Trophoblast cell (in vitro differentiated cells and primary cell): ENCODE data around the gene COL5A3.
A peak's percentile ranks its signal among the peaks of the same experiment; 100 is the strongest.
"Not testable (repeated sequence)": the region's sequence is repeated elsewhere in the genome, so short reads cannot be mapped to it uniquely, and the experiment has no call there.

Source experiments
- DNase-seq, 2 donors: peaks; one replicate each; pipeline ENCODE4 v3.0.0-alpha.2; 2016
- H2AFZ ChIP-seq: 2 replicates; pipeline ENCODE4 v1.6.1; 2013; ENCODE audit warnings: low read length, moderate library complexity, mild to moderate bottlenecking; ENCODE audit not compliant: insufficient read depth, poor library complexity
- H2AK5ac ChIP-seq: 2 replicates; pipeline ENCODE4 v1.6.1; 2013; ENCODE audit warnings: mild to moderate bottlenecking, low read length
- H2BK120ac ChIP-seq: 2 replicates; pipeline ENCODE4 v1.6.1; 2013; ENCODE audit warnings: low read length, mild to moderate bottlenecking, moderate library complexity; ENCODE audit not compliant: insufficient read depth, poor library complexity
- H2BK12ac ChIP-seq: 2 replicates; pipeline ENCODE4 v1.6.1; 2013; ENCODE audit warnings: mild to moderate bottlenecking, low read length, moderate library complexity
- H2BK5ac ChIP-seq: 2 replicates; pipeline ENCODE4 v1.6.1; 2013; ENCODE audit warnings: low read length, low read depth, moderate library complexity, mild to moderate bottlenecking; ENCODE audit not compliant: poor library complexity
- H3K14ac ChIP-seq: 2 replicates; pipeline ENCODE4 v1.6.1; 2013; ENCODE audit warnings: mild to moderate bottlenecking, low read length
- H3K18ac ChIP-seq: 2 replicates; pipeline ENCODE4 v1.6.1; 2013; ENCODE audit warnings: mild to moderate bottlenecking, low read length
- H3K23ac ChIP-seq: 2 replicates; pipeline ENCODE4 v1.6.1; 2013; ENCODE audit warnings: low read length
- H3K27ac ChIP-seq: 2 replicates; pipeline ENCODE4 v1.5.1; 2013; ENCODE audit warnings: low read depth, mild to moderate bottlenecking, inconsistent platforms, low read length, moderate library complexity
- H3K27me3 ChIP-seq: 2 replicates; pipeline ENCODE4 v1.6.1; 2013; ENCODE audit warnings: inconsistent platforms, mild to moderate bottlenecking, low read length, moderate library complexity; ENCODE audit not compliant: insufficient read depth
- H3K36me3 ChIP-seq, 2 experiments: 1 replicate in 1 of 2; 2 replicates in 1 of 2; pipeline ENCODE4 v1.6.1; 2013; ENCODE audit warnings: low read length in 2 of 2, mild to moderate bottlenecking in 2 of 2, moderate library complexity in 1 of 2; ENCODE audit not compliant: insufficient read depth in 2 of 2, control insufficient read depth in 1 of 2
- H3K4ac ChIP-seq: 2 replicates; pipeline ENCODE4 v1.6.1; 2013; ENCODE audit warnings: low read depth, mild to moderate bottlenecking, low read length, moderate library complexity
- H3K4me1 ChIP-seq, 2 experiments: 1 replicate in 1 of 2; 2 replicates in 1 of 2; pipeline ENCODE4 v1.6.1; 2013; ENCODE audit warnings: low read length in 2 of 2, mild to moderate bottlenecking in 2 of 2, moderate library complexity in 1 of 2; ENCODE audit not compliant: insufficient read depth in 2 of 2, control insufficient read depth in 1 of 2
- H3K4me2 ChIP-seq: 2 replicates; pipeline ENCODE4 v1.6.1; 2013; ENCODE audit warnings: inconsistent platforms, mild to moderate bottlenecking, low read length, moderate library complexity
- H3K4me3 ChIP-seq: 2 replicates; pipeline ENCODE4 v1.5.1; 2013; ENCODE audit warnings: mild to moderate bottlenecking, low read depth, low read length, inconsistent platforms
- H3K79me1 ChIP-seq: one replicate; pipeline ENCODE4 v1.6.1; 2013; ENCODE audit warnings: low read length
- H3K79me2 ChIP-seq: 2 replicates; pipeline ENCODE4 v1.6.1; 2013; ENCODE audit warnings: low read length, mild to moderate bottlenecking; ENCODE audit not compliant: control insufficient read depth, insufficient read depth, poor library complexity
- H3K9ac ChIP-seq: 2 replicates; pipeline ENCODE4 v1.6.1; 2013; ENCODE audit warnings: mild to moderate bottlenecking, low read length
- H3K9me3 ChIP-seq: 2 replicates; pipeline ENCODE4 v1.6.1; 2013; ENCODE audit warnings: low read depth, mild to moderate bottlenecking, control low read depth, inconsistent platforms, low read length; ENCODE audit not compliant: insufficient read depth
- H4K12ac ChIP-seq: 2 replicates; pipeline ENCODE4 v1.6.1; 2013; ENCODE audit warnings: low read depth, mild to moderate bottlenecking, low read length, moderate library complexity
- H4K8ac ChIP-seq: 2 replicates; pipeline ENCODE4 v1.6.1; 2013; ENCODE audit warnings: low read depth, mild to moderate bottlenecking, low read length, moderate library complexity
- H4K91ac ChIP-seq: one replicate; pipeline ENCODE4 v1.6.1; 2013; ENCODE audit warnings: low read depth, mild to moderate bottlenecking, low read length, moderate library complexity
- WGBS: extraction: QIAGEN DNeasy Blood & Tissue Kit; methylation state at CpG from one replicate; pipeline ENCODE4 v1.1.7; 2013; ENCODE audit warnings: missing lambda C conversion rate; ENCODE audit not compliant: insufficient read length, insufficient coverage; ENCODE audit errors: extremely low coverage; 5-methylcytosine and 5-hydroxymethylcytosine counted together

COL5A3 gene

DNA sequence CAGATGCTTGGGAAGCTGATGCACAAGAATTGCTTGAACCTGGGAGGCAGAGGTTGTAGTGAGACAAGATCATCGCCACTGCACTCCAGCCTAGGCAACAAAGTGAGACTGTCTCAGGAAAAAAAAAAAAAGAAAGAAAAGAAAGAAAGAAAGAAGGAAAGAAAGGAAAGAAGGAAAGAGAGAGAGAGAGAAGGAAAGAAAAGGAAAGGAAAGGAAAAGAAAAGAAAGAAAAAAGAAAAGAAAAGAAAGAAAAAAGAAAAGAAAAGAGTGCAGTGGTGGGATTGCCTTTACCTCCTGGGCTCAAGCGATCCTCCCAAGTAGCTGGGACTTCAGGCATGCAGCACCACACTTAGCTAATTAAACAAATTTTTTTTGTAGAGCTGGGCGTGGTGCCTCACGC, 86.9 kb downstream of the COL5A3 start:
- Histone ChIP-seq H4K91ac (no peak overlapping the region), H2BK120ac (no peak overlapping the region), H2AFZ (no peak overlapping the region), H4K8ac (no peak overlapping the region), H3K36me3 (no peaks in the 10 kb centered on the region), H2BK5ac (no peak overlapping the region), H3K27ac (no peak overlapping the region), H2BK12ac (no peak overlapping the region), H2AK5ac (no peak overlapping the region), H3K4ac (no peak overlapping the region), H3K27me3 (no peaks in the 10 kb centered on the region), H3K79me2 (no peaks in the 10 kb centered on the region), H3K79me1 (no peaks in the 10 kb centered on the region), H3K14ac (no peak overlapping the region), H3K4me3 (no peak overlapping the region), H3K23ac (no peak overlapping the region), H3K18ac (no peak overlapping the region), H3K9ac (no peak overlapping the region), H3K9me3 (no peaks in the 10 kb centered on the region), H3K4me1 (no peaks in the 10 kb centered on the region), H4K12ac (no peak overlapping the region), H3K4me2 (no peak overlapping the region)
- DNase-seq, result no peak
- no CpG with 5 or more reads among the region's 4 CpGs for WGBS

DNA sequence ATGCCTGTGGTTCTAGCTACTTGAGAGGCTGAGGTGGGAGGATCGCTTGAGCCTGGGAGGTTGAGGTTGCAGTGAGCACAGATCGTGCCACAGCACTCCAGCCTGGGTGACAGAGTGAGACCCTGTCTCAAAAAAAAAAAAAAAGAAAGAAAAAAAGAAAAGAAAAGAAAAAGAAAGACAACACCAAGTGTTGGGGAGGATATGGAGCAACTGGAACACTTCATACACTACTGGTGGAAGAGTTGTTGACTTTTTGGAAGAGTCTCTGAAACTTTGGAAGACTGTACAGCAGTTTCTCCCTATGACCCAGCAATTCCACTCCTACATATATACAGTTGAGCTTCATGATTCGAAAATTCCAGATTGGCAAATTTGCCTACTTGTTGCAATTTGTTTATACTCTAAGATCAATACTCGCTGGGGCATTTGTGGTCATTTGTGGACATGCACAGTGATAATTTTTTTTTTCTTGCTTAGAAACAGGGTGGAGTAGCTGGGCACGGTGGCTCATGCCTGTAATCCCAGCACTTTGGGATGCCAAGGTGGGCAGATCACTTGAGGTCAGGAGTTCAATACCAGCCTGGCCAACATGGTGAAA, 87.4 kb downstream of the COL5A3 start:
- no CpG with 5 or more reads among the region's 5 CpGs for WGBS

DNA sequence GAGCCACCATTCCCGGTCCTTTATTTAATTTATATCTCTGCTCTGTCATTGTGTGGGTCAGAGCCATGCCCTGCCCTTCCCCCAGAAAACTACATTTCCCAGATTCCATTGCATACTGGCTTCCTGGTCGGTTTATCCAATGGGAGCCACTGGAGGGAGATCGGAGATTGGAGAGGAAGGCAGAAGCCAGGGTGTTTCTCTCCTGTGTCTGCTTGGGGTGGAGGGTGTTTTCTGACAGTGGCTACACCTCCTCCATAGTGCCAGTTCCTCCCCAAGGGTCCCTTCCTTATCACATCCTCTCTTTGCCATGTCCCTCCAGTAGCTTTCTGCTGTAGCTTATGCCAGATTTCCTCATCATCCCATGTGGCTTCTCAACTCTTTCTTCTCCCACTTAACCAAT, 93.0 kb downstream of the COL5A3 start:
- H3K79me1 ChIP-seq, result peaks cover 13% of the 10 kb centered on the region
- no peak overlapping the region for H2AFZ ChIP-seq
- H3K79me2 ChIP-seq, result peaks cover 4% of the 10 kb centered on the region
- no peaks in the 10 kb centered on the region for H3K9me3 ChIP-seq
- H3K4me3 ChIP-seq, result no peak overlapping the region
- H3K4me1 ChIP-seq, result peaks cover 6 to 9% of the 10 kb centered on the region in 2 experiments
- H2BK5ac ChIP-seq, result no peak overlapping the region
- no peak overlapping the region for H4K91ac ChIP-seq
- no peak overlapping the region for H3K23ac ChIP-seq
- no peak overlapping the region for H2BK12ac ChIP-seq
- H3K36me3 ChIP-seq, result no peaks in the 10 kb centered on the region
- peaks cover 9% of the 10 kb centered on the region for H3K27me3 ChIP-seq
- no peak overlapping the region for H3K9ac ChIP-seq
- H3K27ac ChIP-seq, result no peak overlapping the region
- WGBS, result no CpG with 5 or more reads among the region's 3 CpGs
- peak overlapping the region; percentile 63 for H4K8ac ChIP-seq
- DNase-seq, result peak in 1 of 2 donors; percentile 35
- H3K4me2 ChIP-seq, result peak overlapping the region; percentile 28
- no peak overlapping the region for H3K14ac ChIP-seq
- H3K4ac ChIP-seq, result no peak overlapping the region
- H4K12ac ChIP-seq, result no peak overlapping the region
- H3K18ac ChIP-seq, result no peak overlapping the region
- no peak overlapping the region for H2BK120ac ChIP-seq
- no peak overlapping the region for H2AK5ac ChIP-seq

More for the DNA sequence above, 87.4 kb downstream of the COL5A3 start:
- H3K79me2 ChIP-seq, H3K4ac ChIP-seq, H3K27ac ChIP-seq, H4K91ac ChIP-seq, DNase-seq, H3K4me2 ChIP-seq, H2BK5ac ChIP-seq, H2BK120ac ChIP-seq, H3K14ac ChIP-seq, H3K27me3 ChIP-seq, H3K23ac ChIP-seq, H3K36me3 ChIP-seq, H4K8ac ChIP-seq, H2BK12ac ChIP-seq, H3K9me3 ChIP-seq, H4K12ac ChIP-seq, H3K4me3 ChIP-seq, H3K79me1 ChIP-seq, H2AFZ ChIP-seq, H2AK5ac ChIP-seq, H3K9ac ChIP-seq, H3K18ac ChIP-seq, H3K4me1 ChIP-seq: not testable (repeated sequence)

DNA sequence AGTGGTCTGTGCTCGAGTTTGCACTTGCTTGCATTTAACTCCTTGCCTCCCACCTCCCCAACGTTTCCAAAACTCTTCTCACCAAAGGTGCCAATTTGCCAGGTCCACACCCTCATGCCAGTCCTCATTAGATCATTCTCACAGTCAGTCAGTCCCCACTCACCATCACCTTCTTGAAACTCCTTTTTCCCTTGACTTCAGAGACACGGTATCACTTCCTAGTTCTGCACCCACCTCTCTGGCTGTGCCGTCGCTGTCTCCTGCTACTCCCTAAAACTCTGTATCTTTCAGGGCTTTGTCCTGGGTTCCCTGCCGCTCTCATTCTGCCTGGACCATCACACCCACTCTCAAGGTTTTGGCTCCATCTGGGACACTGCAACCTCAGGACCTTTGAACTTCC, 93.6 kb downstream of the COL5A3 start:
- H3K14ac ChIP-seq, result no peak overlapping the region
- peak overlapping the region; percentile 7 for H4K12ac ChIP-seq
- no peak overlapping the region for H2BK120ac ChIP-seq
- H2BK5ac ChIP-seq, result no peak overlapping the region
- no peaks in the 10 kb centered on the region for H3K9me3 ChIP-seq
- no peak overlapping the region for H4K8ac ChIP-seq
- WGBS, result no CpG with 5 or more reads among the region's 6 CpGs
- peaks cover 4% of the 10 kb centered on the region for H3K79me2 ChIP-seq
- no peak overlapping the region for H3K23ac ChIP-seq
- no peak overlapping the region for H3K4me3 ChIP-seq
- H4K91ac ChIP-seq, result no peak overlapping the region
- H3K9ac ChIP-seq, result no peak overlapping the region
- H3K27me3 ChIP-seq, result peaks cover 9% of the 10 kb centered on the region
- no peak for DNase-seq
- no peak overlapping the region for H3K4me2 ChIP-seq
- no peak overlapping the region for H3K27ac ChIP-seq
- no peak overlapping the region for H2BK12ac ChIP-seq
- H3K36me3 ChIP-seq, result no peaks in the 10 kb centered on the region
- H2AFZ ChIP-seq, result no peak overlapping the region
- peaks cover 6 to 9% of the 10 kb centered on the region in 2 experiments for H3K4me1 ChIP-seq
- no peak overlapping the region for H3K18ac ChIP-seq
- H3K4ac ChIP-seq, result no peak overlapping the region
- no peak overlapping the region for H2AK5ac ChIP-seq
- H3K79me1 ChIP-seq, result peaks cover 13% of the 10 kb centered on the region
